Measurements from ENCODE around the gene MEMO1.

MEMO1 gene

GRCh38 chr2:31896293-31896692 lies 114.5 kb downstream of the MEMO1 start:
- no peak for DNase-seq (ENCODE audit: low read depth)
- TF ChIP-seq CTCF (conservative IDR thresholded peaks at IDR 0.05; ENCODE audit: low read depth, low read length): no peak
- H3K4me3 ChIP-seq (ENCODE audit: low read length): no peak overlapping the region

GRCh38 chr2:31894656-31895055 lies 116.2 kb downstream of the MEMO1 start:
- H3K4me3 ChIP-seq (ENCODE audit: low read length): no peak overlapping the region
- no peak for TF ChIP-seq CTCF (conservative IDR thresholded peaks at IDR 0.05; ENCODE audit: low read depth, low read length)
- DNase-seq (ENCODE audit: low read depth): no peak

GRCh38 chr2:31893094-31893493 lies 117.7 kb downstream of the MEMO1 start:
- H3K4me3 ChIP-seq (ENCODE audit: low read length): no peak overlapping the region
- no peak for DNase-seq (ENCODE audit: low read depth)
- no peak for TF ChIP-seq CTCF (conservative IDR thresholded peaks at IDR 0.05; ENCODE audit: low read depth, low read length)

- no peak overlapping the region for H3K4me3 ChIP-seq (ENCODE audit: low read length)
- no peak for DNase-seq (ENCODE audit: low read depth)
- no peak for TF ChIP-seq CTCF (conservative IDR thresholded peaks at IDR 0.05; ENCODE audit: low read depth, low read length)
These were observed 121.8 kb downstream of the MEMO1 start for GRCh38 chr2:31889044-31889443.

- no peak for TF ChIP-seq CTCF (conservative IDR thresholded peaks at IDR 0.05; ENCODE audit: low read depth, low read length)
- DNase-seq (ENCODE audit: low read depth): no peak
- no peak overlapping the region for H3K4me3 ChIP-seq (ENCODE audit: low read length)
These were observed 122.3 kb downstream of the MEMO1 start for GRCh38 chr2:31888550-31888949.

GRCh38 chr2:31886700-31887099 lies 124.1 kb downstream of the MEMO1 start:
- no peak overlapping the region for H3K4me3 ChIP-seq (ENCODE audit: low read length)
- DNase-seq (ENCODE audit: low read depth): no peak
- TF ChIP-seq CTCF (conservative IDR thresholded peaks at IDR 0.05; ENCODE audit: low read depth, low read length): peak; percentile 57

- no peak overlapping the region for H3K4me3 ChIP-seq (ENCODE audit: low read length)
- DNase-seq (ENCODE audit: low read depth): no peak
- TF ChIP-seq CTCF (conservative IDR thresholded peaks at IDR 0.05; ENCODE audit: low read depth, low read length): no peak
These were observed 133.8 kb downstream of the MEMO1 start for GRCh38 chr2:31877008-31877407.

All from retinal pigment epithelial cell (primary cell).